Caki2 (cell line): ENCODE results near the gene ANGPTL2. TPM values are rescaled to one million over a fixed set of nuclear protein-coding genes. Genes with fewer than 3 reads are reported as not detected.
"Not testable (repeated sequence)": the region's sequence is repeated elsewhere in the genome, so short reads cannot be mapped to it uniquely, and the experiment has no call there.

Experiments
- DNase-seq: peaks from one replicate; pipeline ENCODE4 v3.0.0-alpha.2; 2015; ENCODE audit warnings: low read depth
- in situ Hi-C: cut with HindIII; loops from 2 replicates; pipeline ENCODE4 v1.10.0; 2016; ENCODE audit warnings: low sequenced_read_pairs, low pct_unique_long_range_greater_than_20kb, mixed read lengths
- total RNA-seq: library from RNA; depleted of rRNA; stranded (reverse); fragments of >200 nt; shearing (Covaris generic); gene quantifications from 2 replicates; pipeline ENCODE4 v1.2.3, GENCODE V29; 2014; ENCODE audit warnings: low replicate concordance

The ANGPTL2 gene
- total RNA-seq, 1 experiment from 2014 or later, result 1.0 TPM

DNA sequence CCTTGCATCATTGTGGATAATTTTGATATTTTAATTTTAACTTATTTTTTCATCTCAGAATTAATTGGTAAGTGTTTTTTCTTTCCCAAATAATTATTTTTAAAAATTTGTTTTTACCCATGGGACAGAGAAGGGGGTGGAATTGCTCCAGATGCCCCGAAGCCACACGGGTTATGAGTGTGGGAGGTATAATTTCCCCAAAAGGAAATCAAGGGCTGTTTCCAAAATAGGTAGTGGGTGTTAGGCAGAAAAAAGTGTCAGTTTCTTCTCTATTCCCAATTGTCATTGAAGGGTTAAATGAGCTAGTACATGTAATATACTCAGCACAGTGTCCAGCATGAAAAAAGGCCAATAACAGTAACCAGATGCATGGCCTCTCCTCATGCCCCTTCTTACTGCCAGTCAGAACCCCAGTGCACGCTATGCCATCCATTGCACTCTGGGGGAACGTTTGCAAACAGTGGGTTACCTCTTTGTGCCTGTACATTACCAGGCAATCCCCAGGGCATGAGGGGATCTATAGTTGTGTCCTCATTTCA lies 36.4 kb upstream of the ANGPTL2 start:
- in situ Hi-C loops, result no loop called here
- DNase-seq, result no peak

DNA sequence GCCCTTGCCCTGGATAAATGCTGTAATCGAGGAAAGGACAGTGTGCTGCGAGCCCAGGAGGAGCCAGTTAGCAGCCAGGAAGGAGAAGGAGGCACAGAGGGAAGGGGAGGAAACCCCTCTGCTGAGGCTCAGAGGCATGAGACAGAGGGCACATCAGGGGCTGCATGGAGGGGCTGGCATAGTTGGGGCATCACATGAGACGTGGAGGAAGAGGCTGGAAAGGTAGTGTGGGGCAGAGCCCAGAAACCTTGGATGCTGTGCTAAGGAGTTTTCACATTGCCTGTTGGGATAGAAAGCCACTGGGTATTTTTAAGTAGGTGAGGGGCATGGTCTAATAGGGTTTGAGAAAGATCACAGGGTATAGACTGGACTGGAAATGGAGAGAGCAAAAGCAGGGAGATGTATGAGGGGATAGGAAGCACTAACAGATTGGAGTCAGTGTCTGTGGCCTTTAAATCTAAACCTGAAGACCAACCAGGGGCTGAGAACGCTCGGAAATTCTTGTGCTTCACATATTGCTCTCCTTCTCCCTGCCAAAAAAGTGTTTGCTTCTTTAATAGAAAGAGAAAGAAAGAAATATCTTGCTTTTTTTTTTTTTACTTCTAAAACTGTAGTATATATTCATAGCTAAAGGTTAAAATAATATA lies 33.0 kb upstream of the ANGPTL2 start:
- in situ Hi-C loops, result no loop called here
- DNase-seq, result no peak

DNA sequence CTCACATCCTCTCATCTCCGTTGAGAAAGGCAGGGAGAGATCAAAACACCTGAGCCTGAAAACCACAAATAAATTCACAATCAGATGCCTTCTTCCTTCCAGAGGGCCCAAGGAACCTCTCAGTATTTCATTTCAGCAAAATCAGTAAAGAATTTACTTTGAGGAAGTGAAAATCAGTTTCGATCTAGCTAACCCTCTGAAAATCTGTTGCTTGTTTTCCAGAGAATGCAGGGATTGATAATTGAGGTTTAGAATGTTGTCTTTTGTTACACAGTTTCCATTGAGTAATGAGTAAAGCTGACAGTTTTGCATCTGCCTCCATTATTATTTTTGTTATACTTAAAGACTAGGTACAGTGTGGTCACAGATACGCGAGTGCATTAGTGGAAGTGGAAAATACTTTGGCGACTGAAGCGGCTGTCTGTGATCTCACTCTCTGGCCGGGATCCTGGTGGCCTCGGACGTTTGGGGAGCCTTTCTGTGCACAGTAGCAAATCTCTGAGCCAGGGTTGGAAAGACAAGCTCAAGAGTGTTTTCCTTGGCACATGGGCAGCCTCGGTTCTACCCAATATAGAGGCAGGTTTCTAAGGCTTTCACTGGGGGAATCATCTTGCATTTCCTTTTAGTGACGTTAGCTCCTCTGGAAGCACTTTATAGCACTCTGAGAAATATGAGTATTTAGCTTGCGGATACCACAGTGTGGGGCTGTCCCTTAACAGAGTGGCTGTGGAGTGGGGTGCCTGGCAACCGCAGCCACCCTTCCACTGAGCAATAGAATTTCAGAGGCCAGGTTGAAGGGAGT lies 32.2 kb upstream of the ANGPTL2 start:
- DNase-seq, result no peak
- in situ Hi-C loops, result no loop called here

DNA sequence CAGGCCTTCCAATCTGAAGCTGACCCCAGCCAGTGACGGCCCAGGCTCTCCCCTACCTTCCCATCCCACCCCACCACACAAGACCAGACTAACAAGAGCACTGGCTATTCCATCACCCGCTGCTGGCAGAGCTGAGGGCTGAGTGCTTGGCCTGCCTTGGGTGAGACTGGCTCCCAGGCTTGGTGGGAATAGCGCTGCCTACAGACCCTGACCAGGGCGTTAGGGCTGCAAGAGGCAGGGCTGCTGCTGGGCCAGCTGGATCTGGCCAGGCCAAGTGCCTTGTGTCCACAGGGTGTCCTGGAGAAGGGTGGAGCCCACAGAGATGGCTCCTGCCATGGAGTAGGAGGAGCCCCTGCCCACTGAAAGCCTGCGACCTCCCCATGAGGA lies 31.6 kb upstream of the ANGPTL2 start:
- DNase-seq, result no peak
- in situ Hi-C loops, result no loop called here

DNA sequence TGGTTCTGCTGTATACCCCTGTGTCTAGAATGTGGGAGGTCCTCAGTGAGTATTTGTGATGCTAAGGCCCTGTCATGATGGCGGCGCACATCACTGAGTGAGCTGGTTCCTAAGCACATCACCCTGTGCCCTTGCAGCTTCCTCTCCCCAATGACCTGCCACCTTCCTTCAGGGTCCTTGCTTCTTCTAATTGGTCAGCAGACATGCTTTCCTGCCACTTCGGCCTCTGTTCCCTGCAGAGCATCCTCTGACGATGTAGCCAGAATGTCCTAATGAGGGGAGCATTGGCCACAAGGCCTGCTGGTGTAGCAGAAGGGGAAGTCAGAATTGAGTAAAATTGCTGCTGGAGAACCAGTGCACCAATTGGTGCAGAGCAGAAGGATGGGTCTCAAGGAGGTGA lies 31.1 kb upstream of the ANGPTL2 start:
- in situ Hi-C loops, result no loop called here
- no peak for DNase-seq

DNA sequence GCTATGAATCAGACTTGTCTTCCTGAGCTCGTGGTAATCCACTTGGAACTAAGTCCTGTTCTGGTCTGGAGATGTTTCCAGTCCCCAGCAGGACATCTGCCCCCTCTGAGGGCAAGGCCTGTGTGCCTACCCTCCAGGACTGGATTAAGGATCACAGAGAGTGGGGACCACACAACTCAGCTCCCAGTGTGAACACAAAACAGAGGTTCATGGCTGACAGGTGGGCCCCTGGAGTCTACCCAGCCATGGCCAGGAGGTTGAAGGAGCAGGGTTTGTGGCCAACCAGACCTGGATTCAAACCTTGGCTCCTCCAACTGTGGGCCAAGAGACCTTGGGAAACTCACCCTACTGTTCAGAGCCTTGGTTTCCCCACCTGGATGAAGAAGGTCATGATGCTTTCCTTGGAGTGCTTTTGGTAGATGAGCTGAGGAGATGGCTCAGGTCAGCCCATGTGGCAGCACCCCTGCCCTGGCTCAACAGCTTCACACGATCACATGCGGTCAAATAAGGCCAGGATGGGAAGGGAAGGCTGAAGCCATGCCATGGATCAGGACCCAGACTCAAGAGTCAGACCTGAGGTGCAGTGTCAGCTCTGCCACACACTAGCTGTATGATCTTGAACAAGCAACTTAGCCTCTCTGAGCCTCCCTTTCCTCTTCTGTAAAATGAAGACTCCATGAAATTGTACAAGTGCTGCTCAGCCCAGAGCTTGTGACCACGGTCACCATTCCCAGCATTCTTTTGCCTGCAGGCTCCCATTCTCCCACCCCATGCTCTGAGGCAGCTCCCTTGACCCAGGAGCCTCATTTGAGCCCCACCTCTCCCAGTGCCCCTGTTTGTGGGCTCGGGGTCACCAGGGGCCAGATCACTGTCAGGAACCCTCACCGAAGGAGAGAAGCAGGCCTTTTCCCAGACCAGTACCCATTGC lies 27.3 kb upstream of the ANGPTL2 start:
- DNase-seq, result no peak
- in situ Hi-C loops, result no loop called here

DNA sequence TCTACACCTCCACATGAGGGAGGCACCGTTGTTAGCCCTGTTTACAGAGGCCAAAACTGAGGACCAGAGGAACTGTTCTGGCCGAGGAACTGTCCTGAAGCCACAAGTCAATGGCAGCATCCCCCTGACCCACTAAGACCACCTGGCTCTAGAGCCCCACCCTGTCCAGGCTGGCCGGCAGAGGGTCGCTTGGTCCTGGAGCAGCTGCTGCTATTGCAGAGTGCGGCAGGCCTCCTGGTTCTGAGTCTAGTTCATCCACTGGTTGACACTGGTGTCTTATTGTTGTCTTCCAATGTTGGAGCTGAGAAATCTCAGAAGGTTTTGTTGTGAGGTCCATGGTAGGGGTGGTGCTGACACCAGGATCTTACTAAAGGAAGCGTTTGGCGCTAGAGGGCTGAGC lies 26.6 kb upstream of the ANGPTL2 start:
- DNase-seq, result no peak

DNA sequence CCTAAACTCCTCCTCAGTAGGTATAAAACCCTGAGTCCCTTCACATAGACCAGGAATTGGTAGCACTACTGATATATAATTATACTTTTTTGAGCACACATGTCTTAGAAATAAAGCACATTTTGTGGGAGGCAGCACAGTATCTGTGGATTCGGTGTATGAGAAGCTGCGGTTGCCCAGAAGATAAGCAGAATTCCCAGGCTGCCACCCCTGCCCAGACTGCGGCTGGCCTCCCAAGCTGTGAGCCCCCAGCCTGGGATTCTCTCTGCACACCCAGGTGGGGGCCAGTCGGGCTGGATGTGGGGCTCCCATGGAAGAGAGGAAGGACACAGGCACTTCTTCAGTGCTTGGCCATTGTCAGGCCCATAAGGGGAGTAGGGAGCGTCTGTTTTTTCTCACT lies 25.6 kb upstream of the ANGPTL2 start:
- in situ Hi-C loops, result no loop called here
- no peak for DNase-seq

More for the DNA sequence above, 26.6 kb upstream of the ANGPTL2 start:
- in situ Hi-C loops, result no loop called here

DNA sequence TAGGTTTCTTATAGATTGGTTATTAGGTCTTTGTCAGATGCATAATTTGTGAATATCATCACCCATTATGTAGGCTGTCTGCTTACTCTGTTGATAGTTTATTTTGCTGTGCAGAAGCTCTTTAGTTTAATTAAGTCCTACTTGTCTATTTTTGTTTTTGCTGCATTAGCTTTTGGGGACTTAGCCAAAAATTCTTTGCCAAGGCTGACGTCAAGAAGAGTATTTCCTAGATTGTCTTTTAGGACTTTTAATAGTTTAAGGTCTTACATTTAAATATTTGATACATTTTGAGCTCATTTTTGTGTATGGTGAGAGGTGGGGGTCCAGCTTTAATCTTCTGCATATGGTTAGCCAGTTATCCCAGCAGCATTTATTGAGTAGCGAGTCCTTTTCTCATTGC lies 24.8 kb upstream of the ANGPTL2 start:
- in situ Hi-C loops, result no loop called here
- no peak for DNase-seq

DNA sequence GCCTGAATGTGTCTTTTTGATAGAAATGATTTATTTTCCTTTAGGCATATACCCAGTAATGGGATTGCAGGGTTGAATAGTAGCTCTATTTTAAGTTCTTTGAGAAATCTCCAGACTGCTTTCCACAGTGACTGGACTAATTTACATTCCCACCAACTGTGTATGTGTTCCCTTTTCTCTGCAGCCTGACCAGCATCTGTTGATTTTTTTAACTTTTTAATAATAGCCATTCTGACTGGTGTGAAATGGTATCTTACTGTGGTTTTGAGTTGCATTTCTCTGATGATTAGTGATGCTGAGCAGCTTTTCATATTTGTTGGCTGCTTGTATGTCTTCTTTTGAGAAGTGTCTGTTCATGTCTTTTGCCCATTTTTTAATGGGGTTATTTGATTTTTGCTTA lies 24.4 kb upstream of the ANGPTL2 start:
- DNase-seq, in situ Hi-C loops: not testable (repeated sequence)

DNA sequence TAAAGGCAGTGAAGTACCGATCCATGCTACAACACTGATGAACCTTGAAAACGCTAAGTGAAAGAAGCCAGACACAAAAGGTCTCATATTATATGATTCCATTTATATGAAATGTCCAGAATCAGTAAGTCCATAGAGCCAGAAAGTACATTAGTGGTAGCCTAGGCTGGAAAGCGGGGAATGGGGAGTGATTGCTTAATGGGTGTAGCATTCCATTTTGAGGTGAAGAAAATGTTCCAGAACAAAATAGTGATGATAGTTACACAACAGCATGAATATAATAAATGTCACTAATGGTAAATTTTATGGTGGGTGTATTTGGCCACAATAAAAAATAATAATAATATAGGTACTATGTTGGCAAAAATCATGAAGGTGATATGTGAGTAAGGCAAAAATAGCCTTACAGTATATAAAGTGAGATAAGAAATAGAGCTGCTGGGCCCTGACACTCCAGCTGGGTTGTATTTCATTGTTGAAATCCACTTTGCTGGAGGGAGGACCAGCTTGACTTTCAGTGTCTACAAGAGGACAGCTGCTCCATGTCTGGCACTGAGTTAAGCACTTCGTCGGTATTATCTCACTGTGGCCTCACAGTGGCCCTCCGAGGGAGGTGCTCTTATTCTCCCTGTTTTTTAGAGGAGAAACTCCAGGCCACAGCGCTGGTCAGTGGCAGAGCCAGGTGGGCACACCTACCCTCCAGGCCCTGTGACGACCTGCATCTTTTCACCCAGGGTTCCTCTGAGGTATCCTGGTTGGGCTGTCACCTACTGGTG lies 22.4 kb upstream of the ANGPTL2 start:
- in situ Hi-C loops, result no loop called here
- no peak for DNase-seq

DNA sequence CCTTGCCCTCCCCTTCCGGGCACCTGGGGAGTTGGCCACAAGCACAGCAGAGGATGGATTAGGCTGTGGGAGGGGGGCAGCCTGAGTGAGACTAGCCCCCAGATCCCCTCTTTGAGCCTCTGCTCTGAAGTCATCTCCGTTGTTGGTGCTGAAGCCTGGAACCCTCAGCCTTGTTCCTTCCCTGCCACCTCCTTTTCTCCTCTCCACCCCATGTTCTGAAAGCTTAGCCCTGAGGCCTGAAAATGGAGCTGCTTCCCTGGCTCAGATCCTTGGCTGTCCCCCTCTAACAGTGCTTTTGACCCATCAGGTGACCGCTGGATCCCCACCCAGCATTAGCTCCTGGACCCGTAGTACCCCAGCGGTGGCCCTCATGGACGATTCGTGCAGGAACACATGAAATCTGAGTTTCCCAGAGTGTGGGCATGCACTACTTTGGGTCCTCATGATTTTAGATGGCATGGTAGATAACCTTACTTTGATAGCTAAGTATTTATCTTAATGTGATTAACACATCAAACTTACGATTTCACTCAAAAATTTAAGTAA lies 21.6 kb upstream of the ANGPTL2 start:
- DNase-seq, result no peak
- in situ Hi-C loops, result no loop called here

DNA sequence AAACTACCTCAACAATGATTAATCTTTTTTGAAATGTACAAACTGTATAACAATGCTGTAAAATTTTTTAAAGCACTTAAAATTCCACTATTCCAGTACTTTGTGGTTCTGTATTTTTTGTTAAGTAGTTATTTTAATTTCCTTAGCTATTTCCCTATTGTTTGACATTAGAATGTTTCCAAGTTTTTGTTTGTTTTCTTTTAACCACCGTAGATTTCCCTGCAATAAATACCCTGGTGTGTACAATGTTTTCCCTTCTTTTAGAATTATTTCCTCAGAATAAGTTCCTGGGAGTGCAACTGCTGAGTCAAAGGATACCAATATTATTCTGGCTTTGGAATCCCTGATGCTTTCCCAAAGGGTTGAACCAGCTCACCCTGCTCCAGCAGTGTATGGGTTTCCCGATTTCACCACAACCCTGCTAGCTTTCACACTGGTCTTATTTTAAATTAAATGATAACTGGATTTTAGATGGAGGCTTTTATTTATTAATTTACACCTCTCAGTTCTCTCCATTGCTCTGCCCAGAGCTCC lies 20.6 kb upstream of the ANGPTL2 start:
- in situ Hi-C loops, result no loop called here
- DNase-seq, result no peak

DNA sequence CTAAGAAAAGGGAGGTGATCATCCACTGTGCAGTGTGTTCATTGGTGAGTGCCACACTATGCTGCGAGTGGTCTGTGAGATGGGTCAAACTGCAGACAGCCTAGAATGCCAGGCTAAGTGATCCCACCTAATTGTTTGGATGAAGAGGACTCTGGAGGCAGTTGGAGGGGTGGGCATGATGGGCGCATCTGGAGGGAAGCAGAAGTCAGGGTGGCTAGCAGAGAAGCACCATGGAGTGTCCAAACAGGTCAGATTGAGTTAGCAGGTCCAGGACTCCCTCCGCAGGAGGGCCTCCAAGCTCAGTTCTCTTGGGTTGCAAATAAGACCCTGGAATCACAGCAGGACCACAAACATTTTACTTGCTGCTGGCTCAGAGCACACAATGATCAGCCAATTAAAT lies 19.9 kb upstream of the ANGPTL2 start:
- in situ Hi-C loops, result no loop called here

DNA sequence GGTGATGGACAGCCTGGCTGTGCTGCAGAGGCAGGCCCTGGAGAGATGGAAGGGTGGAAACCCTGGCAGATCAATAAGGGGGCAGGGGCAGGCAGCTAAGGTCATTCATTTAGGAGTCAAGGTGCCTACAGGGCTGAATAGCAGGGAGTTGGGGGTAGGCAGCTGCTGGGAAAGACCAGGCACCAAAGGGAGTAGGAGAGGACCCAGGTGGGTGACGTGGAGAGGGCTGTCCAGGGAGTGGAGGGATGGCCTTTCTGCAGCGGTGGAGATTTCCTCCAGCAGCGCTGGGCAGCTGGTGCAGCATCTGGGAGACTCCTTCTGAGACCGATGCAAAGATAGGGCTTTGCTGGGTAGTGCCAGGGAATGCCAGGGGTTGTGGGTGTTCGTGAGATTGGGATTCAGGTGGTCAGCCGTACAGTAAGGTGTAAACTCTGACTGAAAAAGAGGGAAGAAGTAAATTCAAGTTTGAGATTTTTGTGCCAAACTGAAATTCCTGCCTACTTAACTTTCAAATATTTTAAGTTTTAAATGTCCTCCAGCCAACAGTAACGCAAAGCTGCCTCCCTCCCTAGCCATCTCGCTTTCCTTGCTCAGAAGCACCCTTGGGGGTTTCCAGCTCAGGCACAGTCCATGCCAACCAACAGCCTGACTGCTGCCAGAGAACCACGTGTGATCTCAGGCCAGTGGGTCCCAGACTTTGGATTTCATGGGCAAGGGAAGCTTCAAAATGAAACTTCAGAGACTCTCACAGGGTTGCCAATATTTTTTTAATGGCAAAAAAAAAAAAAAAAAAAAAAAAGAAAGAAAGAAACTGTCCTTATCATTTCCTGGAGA lies 18.6 kb upstream of the ANGPTL2 start:
- DNase-seq, result no peak
- in situ Hi-C loops, result no loop called here

More for the DNA sequence above, 19.9 kb upstream of the ANGPTL2 start:
- no peak for DNase-seq

DNA sequence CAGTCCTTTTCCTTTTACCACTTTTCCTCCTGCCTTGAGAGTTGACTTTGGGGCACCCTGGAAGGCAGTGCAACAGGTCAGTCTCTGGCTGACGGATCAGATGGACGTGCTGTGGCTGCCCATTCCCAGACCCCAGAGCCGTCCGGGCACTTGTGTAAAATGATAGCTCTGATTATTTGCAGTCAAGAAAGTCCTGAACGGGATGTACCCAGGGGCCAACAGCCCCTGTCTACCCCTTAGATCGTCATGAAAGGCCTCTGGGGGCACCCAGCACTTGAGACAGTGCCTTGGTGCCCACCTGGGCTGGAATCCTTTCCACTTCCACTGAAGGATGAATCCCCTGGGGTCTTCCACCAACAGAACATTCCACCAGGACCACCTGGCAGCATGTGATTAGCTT lies 17.7 kb upstream of the ANGPTL2 start:
- in situ Hi-C loops, result no loop called here
- no peak for DNase-seq

DNA sequence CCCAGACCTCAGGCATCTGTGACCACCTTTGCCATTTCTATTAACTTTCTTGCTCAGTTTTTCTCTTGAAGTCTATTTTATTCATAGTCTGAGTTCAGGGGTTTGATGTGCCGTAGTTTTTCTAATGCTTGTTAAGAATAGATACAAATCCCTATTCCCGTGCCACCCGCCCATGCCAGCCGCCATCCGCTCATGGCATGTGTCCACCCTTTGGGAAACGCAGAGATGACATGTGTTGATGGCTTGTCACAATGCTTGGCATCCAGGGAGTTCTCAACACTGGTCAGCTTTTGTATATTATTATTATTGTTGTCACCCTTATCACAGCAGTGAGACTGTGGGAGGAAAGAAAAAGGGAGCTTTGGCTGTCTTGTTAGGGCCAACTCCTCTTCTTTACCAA lies 17.3 kb upstream of the ANGPTL2 start:
- in situ Hi-C loops, result no loop called here
- no peak for DNase-seq
